ENCODE data around the gene GSK3A.

DNA sequence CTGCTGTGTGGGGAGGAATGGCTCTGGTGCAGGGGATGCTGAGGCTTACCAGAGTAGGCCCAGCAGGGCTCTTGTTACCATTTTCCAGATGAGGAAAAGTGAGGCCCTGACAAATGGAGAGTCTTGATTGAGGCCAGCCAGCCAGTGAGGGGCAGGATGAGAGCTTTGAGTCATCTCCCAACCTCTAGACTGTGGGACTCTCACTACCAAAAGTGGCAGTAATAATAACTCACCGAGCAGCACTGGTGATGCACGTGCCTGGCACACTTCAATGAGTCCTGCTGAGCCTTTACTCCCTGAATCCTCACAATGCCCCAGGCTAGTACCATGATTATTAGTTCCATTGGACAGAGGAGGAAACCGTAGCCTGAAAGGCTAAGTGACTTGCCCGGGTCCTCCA, 34.4 kb upstream of the GSK3A start:
- no peak for TF ChIP-seq CTCF (IDR thresholded peaks at IDR 0.05)
- TF ChIP-seq POLR2A (IDR thresholded peaks at IDR 0.05) = no peak
